DMS153 treated with DMSO at 0.1 percent for 48 hours (cell line): ENCODE measurements around the gene SIK2.
"Not testable (repeated sequence)": the region's sequence is repeated elsewhere in the genome, so short reads cannot be mapped to it uniquely, and the experiment has no call there.

Experiments used
- DNase-seq: peaks from one replicate; lab custom pipeline; 2025; ENCODE audit not compliant: unreplicated experiment; lab: John Stamatoyannopoulos, UW

Gene SIK2

GRCh38 chr11:111696556-111696955, 94.3 kb downstream of the SIK2 start:
- no peak for DNase-seq

GRCh38 chr11:111697933-111698371, 95.7 kb downstream of the SIK2 start:
- DNase-seq: no peak

GRCh38 chr11:111698852-111699559, 96.8 kb downstream of the SIK2 start:
- no peak for DNase-seq

- DNase-seq: no peak
These were observed 97.4 kb downstream of the SIK2 start for GRCh38 chr11:111699579-111700156.

- DNase-seq: no peak
These were observed 97.9 kb downstream of the SIK2 start for GRCh38 chr11:111700162-111700561.

DNA sequence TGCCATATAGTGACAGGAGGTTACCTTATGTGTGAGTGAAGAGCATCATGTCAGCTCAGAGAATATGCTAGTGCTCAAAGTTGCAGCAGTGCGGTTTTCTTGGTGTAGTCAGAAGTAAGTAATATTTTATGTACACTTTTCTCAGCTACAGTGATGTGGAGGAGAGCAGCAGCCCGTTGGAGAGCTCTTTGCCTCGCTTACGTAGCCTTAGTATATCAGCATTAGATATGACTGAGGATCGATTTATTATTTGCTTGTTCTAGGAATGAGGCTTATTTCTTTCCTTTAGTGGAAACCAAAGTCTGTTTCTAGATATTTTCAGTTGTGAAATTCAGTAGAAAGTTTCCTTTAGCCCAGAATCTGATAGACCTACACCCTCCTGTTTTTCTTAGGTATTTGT, 100.4 kb downstream of the SIK2 start:
- no peak for DNase-seq

- no peak for DNase-seq
These were observed 101.3 kb downstream of the SIK2 start for GRCh38 chr11:111703576-111703975.

DNA sequence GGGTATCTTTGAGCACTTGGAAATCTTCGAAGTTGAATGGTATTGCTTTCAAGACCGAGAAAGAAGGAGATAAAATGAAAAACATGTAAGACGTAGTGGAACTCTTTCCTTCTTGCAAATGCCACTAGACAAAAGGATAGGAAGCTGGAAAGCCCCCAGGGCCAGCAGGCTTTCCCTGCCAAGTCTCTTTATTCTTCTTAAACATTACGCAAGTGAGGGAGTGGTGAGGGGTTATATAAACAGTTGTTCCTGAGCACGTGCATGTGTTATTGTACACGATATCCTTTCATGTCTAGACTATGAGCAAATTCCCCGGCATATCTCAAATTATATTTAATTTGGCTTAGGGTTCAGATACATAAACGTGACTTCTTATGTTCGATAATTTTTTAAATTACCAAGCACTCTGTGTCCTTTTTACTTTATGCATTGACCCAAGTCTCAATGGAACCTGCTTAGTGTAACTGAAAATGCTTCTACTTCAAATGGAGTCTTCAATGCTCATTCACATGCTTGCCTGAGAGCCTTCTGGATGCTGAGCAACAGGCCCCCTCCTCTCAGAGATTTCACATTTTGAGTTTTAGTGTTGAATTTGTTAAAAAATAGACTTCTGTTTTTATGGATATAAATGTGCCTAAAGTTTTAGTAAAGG, 104.9 kb downstream of the SIK2 start:
- no peak for DNase-seq

GRCh38 chr11:111707691-111708067, 105.4 kb downstream of the SIK2 start:
- DNase-seq: no peak

GRCh38 chr11:111714522-111714921, 112.3 kb downstream of the SIK2 start:
- DNase-seq: no peak

GRCh38 chr11:111715142-111715816, 113.0 kb downstream of the SIK2 start:
- DNase-seq: no peak

GRCh38 chr11:111717660-111718059, 115.4 kb downstream of the SIK2 start:
- DNase-seq: not testable (repeated sequence)

- DNase-seq: no peak
These were observed 116.2 kb downstream of the SIK2 start for GRCh38 chr11:111718436-111718835.

DNA sequence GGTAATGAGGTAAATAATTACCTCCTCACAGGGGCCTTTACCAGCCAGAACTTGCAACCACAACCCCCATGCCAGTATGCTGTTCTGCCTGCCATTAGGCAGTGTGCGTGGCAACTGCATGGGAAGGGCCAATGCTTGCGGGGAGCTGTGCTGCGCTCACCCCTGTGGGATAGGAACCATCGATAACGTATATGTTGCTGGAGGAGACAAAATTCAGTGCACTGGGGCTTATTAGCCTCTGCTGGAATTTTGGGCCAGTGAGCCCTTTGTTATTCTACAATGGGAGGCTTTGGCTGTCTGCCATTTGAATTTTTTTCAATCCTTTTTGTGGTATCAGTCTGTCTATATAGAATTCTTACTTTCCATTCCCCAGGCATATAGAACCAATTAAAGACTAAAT, 116.6 kb downstream of the SIK2 start:
- DNase-seq: no peak

DNA sequence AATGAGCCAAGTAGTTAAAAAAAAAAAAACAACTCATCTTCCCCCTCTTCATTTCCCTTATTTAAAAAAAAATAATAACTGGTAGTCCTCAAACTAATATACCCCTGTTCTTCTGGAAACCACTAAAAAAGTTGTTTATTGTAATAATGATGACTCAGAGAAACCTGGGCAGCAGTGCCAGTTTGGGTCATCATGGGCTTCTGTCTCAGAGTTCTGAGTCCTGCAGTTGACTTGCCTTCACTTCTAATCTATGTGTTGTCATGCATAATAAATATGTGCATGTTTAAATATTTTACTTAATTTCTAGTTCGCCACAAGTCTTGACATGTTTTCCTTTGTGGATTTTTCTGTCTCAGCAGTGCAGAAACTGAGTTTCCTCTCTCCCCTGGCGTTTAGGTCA, 117.1 kb downstream of the SIK2 start:
- DNase-seq: no peak

GRCh38 chr11:111720801-111721494, 118.7 kb downstream of the SIK2 start:
- DNase-seq: no peak

GRCh38 chr11:111722501-111722900, 120.3 kb downstream of the SIK2 start:
- DNase-seq: no peak

DNA sequence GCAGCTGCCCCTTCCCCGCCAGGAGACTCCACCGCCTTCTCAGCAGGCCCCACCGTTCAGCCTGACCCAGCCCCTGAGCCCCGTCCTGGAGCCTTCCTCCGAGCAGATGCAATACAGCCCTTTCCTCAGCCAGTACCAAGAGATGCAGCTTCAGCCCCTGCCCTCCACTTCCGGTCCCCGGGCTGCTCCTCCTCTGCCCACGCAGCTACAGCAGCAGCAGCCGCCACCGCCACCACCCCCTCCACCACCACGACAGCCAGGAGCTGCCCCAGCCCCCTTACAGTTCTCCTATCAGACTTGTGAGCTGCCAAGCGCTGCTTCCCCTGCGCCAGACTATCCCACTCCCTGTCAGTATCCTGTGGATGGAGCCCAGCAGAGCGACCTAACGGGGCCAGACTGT, 121.3 kb downstream of the SIK2 start:
- no peak for DNase-seq

- no peak for DNase-seq
These were observed 122.4 kb downstream of the SIK2 start for GRCh38 chr11:111724615-111725129.

- no peak for DNase-seq
These were observed 123.4 kb downstream of the SIK2 start for GRCh38 chr11:111725621-111726020.

GRCh38 chr11:111726301-111726713, 124.1 kb downstream of the SIK2 start:
- DNase-seq: no peak
